Measurements from ENCODE around the gene CACUL1.

GRCh38 chr10:118670472-118671124 lies 84.2 kb downstream of the CACUL1 start:
- TF ChIP-seq POLR2A (IDR thresholded peaks at IDR 0.05; ENCODE audit: low read depth, low read length) (no peak), POLR2AphosphoS5 (IDR thresholded peaks at IDR 0.05; ENCODE audit: low read depth, low read length) (no peak), TAF1 (IDR thresholded peaks at IDR 0.05; ENCODE audit: borderline replicate concordance, low read depth, low read length) (no peak)

All from GM12892 (cell line).